ENCODE measurements around the gene RYR1. TPM values are rescaled to one million over a fixed set of nuclear protein-coding genes. Genes with fewer than 3 reads are reported as not detected.

RYR1 gene
- total RNA-seq, 1 experiment from 2014 or later = 34.2 TPM

GRCh38 chr19:38388349-38389100 lies 45.0 kb upstream of the RYR1 start, which contains the start of gene SPRED3:
Gene SPRED3, plus strand, starts transcription at chr19:38388697. Its CDS starts 1,606 bp downstream, at chr19:38390303.
- 0 out of 4 replicates have a peak, but pooled peaks of 1 of the 2 experiments have one; percentile 33 for TF ChIP-seq REST (IDR thresholded peaks at IDR 0.05; ENCODE audit: insufficient read depth in 1 of 2, low read depth in 2 of 2, low read length in 1 of 2)
- no peak for TF ChIP-seq TCF7L2 (IDR thresholded peaks at IDR 0.05; ENCODE audit: low read depth, low read length)
- TF ChIP-seq POLR2AphosphoS5 (IDR thresholded peaks at IDR 0.05; ENCODE audit: low read depth, low read length) = no peak
- TF ChIP-seq SIN3A (IDR thresholded peaks at IDR 0.05; ENCODE audit: borderline replicate concordance, insufficient read depth, low read depth, low read length) = 0 out of 2 replicates have a peak, but pooled peaks have one; percentile 24
- no peak for TF ChIP-seq CTCF (IDR thresholded peaks at IDR 0.05)
- ChIA-PET CTCF (interaction anchor here (0.7 to 1.5 kb wide), 5 partner anchors 13 to 27 kb away, joined by 3 to 20 read pairs (median 4); partner anchors contain the start of genes FAM98C and PSMD8), POLR2A (interaction anchor here (0.5 to 1.2 kb wide), 5 partner anchors 12 to 1458 kb away, joined by 5 to 24 read pairs (median 6); partner anchors contain the start of gene FBL)
- ATAC-seq (peak; percentile 17), DNase-seq (ENCODE audit: low read depth, low spot score) (no peak)
- in situ Hi-C loops (cut with HindIII; ENCODE audit: low pct_unique_long_range_greater_than_20kb, low sequenced_read_pairs) (no loop called here), intact Hi-C loops (cut with micrococcal nuclease; ENCODE audit: unreplicated experiment) (no loop called here)
- H3K36me3 ChIP-seq (ENCODE audit: control insufficient read depth, insufficient read depth, low read length) = no peaks in the 10 kb centered on the region
- peak within 1 kb of the TSS; percentile 55 to 93 for H3K4me3 ChIP-seq (ENCODE audit: low read depth in 2 of 2, low read length in 2 of 2)
- H3K27me3 ChIP-seq (ENCODE audit: control insufficient read depth, insufficient read depth, low read length) = no peaks in the 10 kb centered on the region
- H3K27ac ChIP-seq (ENCODE audit: low read length) = peak within 1 kb of the TSS; percentile 76
- H3K9me3 ChIP-seq (ENCODE audit: control insufficient read depth, insufficient read depth, low read depth, low read length) = no peaks in the 10 kb centered on the region
- BruUV-seq (replicated peaks) = no TSS peak
- H3K4me1 ChIP-seq (ENCODE audit: control insufficient read depth, insufficient read depth, low read length) = peaks cover 13% of the 10 kb centered on the region

DNA sequence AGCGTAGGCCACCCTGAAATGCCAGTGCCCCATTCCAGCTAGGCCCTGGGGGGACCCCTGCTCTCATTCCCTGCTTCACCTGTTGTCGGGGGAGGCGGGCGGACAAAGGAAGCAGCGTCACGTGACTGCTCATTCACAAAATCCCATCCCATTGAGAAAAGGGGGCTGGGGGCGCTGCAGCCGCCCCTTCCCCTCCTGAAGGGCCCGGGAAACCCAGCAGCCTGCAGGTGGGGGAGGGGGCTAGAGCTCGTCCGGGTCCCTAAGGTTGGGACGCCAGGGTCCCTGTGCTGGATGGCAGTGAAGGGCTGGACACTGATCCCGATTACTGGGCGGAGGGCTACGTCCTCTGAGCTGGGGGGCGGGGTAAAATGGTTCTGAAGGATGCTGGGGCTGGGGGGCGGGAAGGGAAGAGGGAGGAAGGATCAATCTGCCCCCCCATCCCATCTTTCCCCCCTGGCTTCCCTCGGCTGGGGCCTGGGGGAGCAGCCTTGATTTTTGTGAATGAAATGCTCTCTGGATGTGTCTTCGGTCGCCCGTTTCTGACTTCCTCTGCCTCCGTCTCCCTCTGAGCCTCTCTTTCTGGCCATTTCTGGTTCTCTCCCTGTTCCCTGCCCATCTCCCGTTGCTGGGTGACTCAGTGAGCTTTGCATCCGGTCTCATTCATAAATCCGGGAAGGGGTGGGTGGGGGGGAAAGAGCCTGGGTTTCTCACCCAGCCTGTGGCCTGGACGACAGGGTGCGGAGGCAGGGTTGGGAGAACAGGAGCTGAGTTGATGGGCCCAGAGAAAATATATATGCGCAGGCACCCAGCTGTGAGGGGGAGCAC lies 44.2 kb upstream of the RYR1 start:
- ChIA-PET CTCF (interaction anchor here (1.5 kb wide), 1 partner anchor 13 kb away, joined by 4 read pairs; the partner anchor contains the start of gene FAM98C), POLR2A (no interaction called here)
- Histone ChIP-seq H3K36me3 (ENCODE audit: control insufficient read depth, insufficient read depth, low read length) (no peaks in the 10 kb centered on the region), H3K27me3 (ENCODE audit: control insufficient read depth, insufficient read depth, low read length) (no peaks in the 10 kb centered on the region), H3K4me1 (ENCODE audit: control insufficient read depth, insufficient read depth, low read length) (peaks cover 13% of the 10 kb centered on the region), H3K4me3 (ENCODE audit: low read depth in 2 of 2, low read length in 2 of 2) (peak overlapping the region; percentile 55 to 93), H3K9me3 (ENCODE audit: control insufficient read depth, insufficient read depth, low read depth, low read length) (no peaks in the 10 kb centered on the region), H3K27ac (ENCODE audit: low read length) (peak overlapping the region; percentile 76)
- intact Hi-C loops (cut with micrococcal nuclease; ENCODE audit: unreplicated experiment) = no loop called here
- BruUV-seq (replicated peaks) = no TSS peak
- no peak for ATAC-seq
- in situ Hi-C loops (cut with HindIII; ENCODE audit: low pct_unique_long_range_greater_than_20kb, low sequenced_read_pairs) = no loop called here
- DNase-seq (ENCODE audit: low read depth, low spot score) = no peak
- TF ChIP-seq POLR2AphosphoS5 (IDR thresholded peaks at IDR 0.05; ENCODE audit: low read depth, low read length) = no peak
- TF ChIP-seq REST (IDR thresholded peaks at IDR 0.05; ENCODE audit: insufficient read depth in 1 of 2, low read depth in 2 of 2, low read length in 1 of 2) = no peak
- TF ChIP-seq SIN3A (IDR thresholded peaks at IDR 0.05; ENCODE audit: borderline replicate concordance, insufficient read depth, low read depth, low read length) = no peak
- TF ChIP-seq TCF7L2 (IDR thresholded peaks at IDR 0.05; ENCODE audit: low read depth, low read length) = no peak
- TF ChIP-seq CTCF (IDR thresholded peaks at IDR 0.05) = no peak
